Measurements from ENCODE around the gene LRIT3. TPM values are rescaled to one million over a fixed set of nuclear protein-coding genes. Genes with fewer than 3 reads are reported as not detected.
"Not testable (repeated sequence)": the region's sequence is repeated elsewhere in the genome, so short reads cannot be mapped to it uniquely, and the experiment has no call there.

LRIT3 gene
- total RNA-seq, 4 donors from 2014 or later, result 0.67 to 1.8 TPM; not detected in 2

- Histone ChIP-seq H3K4me3 (no peak overlapping the region), H3K9me3 (no peaks in the 10 kb centered on the region), H3K27ac (no peak overlapping the region), H3K27me3 (no peaks in the 10 kb centered on the region), H3K36me3 (no peaks in the 10 kb centered on the region), H3K4me1 (no peaks in the 10 kb centered on the region)
- no peak for DNase-seq
- TF ChIP-seq POLR2A (IDR thresholded peaks at IDR 0.05), result no peak
- TF ChIP-seq, protein P1, sequence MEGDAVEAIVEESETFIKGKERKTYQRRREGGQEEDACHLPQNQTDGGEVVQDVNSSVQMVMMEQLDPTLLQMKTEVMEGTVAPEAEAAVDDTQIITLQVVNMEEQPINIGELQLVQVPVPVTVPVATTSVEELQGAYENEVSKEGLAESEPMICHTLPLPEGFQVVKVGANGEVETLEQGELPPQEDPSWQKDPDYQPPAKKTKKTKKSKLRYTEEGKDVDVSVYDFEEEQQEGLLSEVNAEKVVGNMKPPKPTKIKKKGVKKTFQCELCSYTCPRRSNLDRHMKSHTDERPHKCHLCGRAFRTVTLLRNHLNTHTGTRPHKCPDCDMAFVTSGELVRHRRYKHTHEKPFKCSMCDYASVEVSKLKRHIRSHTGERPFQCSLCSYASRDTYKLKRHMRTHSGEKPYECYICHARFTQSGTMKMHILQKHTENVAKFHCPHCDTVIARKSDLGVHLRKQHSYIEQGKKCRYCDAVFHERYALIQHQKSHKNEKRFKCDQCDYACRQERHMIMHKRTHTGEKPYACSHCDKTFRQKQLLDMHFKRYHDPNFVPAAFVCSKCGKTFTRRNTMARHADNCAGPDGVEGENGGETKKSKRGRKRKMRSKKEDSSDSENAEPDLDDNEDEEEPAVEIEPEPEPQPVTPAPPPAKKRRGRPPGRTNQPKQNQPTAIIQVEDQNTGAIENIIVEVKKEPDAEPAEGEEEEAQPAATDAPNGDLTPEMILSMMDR (IDR thresholded peaks at IDR 0.05), result no peak
Measured at GRCh38 chr4:109833756-109834155, 14.2 kb upstream of the LRIT3 start.

- H3K4me3 ChIP-seq, result no peak overlapping the region
- TF ChIP-seq, protein P1 (IDR thresholded peaks at IDR 0.05), result no peak
- TF ChIP-seq POLR2A (IDR thresholded peaks at IDR 0.05), result no peak
Measured at GRCh38 chr4:109836985-109837384, 10.9 kb upstream of the LRIT3 start.

GRCh38 chr4:109846395-109847098 lies 1.4 kb upstream of the LRIT3 start:
- no peak for DNase-seq
- TF ChIP-seq POLR2A (IDR thresholded peaks at IDR 0.05), result no peak
- TF ChIP-seq, protein P1 (IDR thresholded peaks at IDR 0.05), result no peak
- no peak overlapping the region for H3K27ac ChIP-seq

More at GRCh38 chr4:109836985-109837384, 10.9 kb upstream of the LRIT3 start:
- Histone ChIP-seq H3K9me3 (no peaks in the 10 kb centered on the region), H3K36me3 (no peaks in the 10 kb centered on the region), H3K4me1 (no peaks in the 10 kb centered on the region), H3K27me3 (no peaks in the 10 kb centered on the region), H3K27ac (no peak overlapping the region)
- no peak for DNase-seq

DNA sequence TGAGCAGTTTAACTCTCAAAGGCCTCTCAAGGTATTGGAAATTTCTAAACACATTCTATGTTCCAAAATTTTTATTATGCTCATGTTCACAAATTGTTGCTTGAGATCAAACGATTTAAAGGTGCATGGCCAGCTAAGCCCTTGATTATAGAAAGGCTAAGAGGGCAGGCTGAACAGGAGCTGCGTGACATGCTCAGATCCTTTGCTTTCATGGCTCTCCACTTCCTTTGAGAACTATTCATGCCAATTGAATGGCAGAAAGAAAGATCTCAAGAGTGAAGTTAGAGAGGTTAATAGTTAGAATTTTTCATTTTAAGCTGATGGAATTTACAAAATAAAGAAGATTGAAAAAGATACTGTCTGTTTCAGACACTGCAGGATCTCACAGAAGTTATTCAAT lies 594 bp downstream of the LRIT3 start:
- Histone ChIP-seq H3K4me3 (no peak overlapping the region), H3K36me3 (no peaks in the 10 kb centered on the region), H3K27me3 (no peaks in the 10 kb centered on the region), H3K9me3 (no peaks in the 10 kb centered on the region), H3K27ac (no peak overlapping the region), H3K4me1 (no peaks in the 10 kb centered on the region)
- no peak for DNase-seq
- no peak for TF ChIP-seq POLR2A (IDR thresholded peaks at IDR 0.05)
- TF ChIP-seq, protein P1 (IDR thresholded peaks at IDR 0.05), result no peak

More at GRCh38 chr4:109846395-109847098, 1.4 kb upstream of the LRIT3 start:
- H3K9me3 ChIP-seq, result no peaks in the 10 kb centered on the region
- no peaks in the 10 kb centered on the region for H3K36me3 ChIP-seq
- no peaks in the 10 kb centered on the region for H3K4me1 ChIP-seq
- no peak overlapping the region for H3K4me3 ChIP-seq
- H3K27me3 ChIP-seq, result no peaks in the 10 kb centered on the region

DNA sequence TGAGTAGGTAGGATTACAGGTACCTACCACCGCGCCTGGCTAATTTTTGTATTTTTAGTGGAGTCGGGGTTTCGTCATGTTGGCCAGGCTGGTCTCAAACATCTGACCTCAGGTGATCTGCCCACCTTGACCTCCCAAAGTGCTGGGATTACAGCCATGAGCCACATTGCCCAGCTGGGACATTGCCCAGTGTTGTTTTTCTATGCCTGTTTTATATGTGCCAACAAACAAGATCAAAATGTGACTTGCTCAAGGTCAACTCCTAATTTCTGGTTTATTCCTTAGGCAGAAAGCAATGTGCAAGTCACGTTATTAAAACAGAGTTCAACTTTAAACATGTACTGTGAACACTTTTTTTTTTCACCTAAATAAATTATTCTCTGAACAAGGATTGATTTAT lies 2.7 kb downstream of the LRIT3 start:
- Histone ChIP-seq H3K9me3 (no peaks in the 10 kb centered on the region), H3K27me3 (no peaks in the 10 kb centered on the region), H3K27ac (no peak overlapping the region), H3K4me3 (no peak overlapping the region), H3K36me3 (no peaks in the 10 kb centered on the region), H3K4me1 (no peaks in the 10 kb centered on the region)
- TF ChIP-seq POLR2A (IDR thresholded peaks at IDR 0.05), result no peak
- TF ChIP-seq, protein P1 (IDR thresholded peaks at IDR 0.05), result no peak
- DNase-seq, result no peak

- not testable (repeated sequence) for H3K36me3 ChIP-seq, H3K27me3 ChIP-seq, H3K4me3 ChIP-seq, H3K27ac ChIP-seq, H3K4me1 ChIP-seq, H3K9me3 ChIP-seq, DNase-seq
Measured at GRCh38 chr4:109859426-109860300, 11.8 kb downstream of the LRIT3 start.
